Uterus (tissue), 2 donors: ENCODE results near the gene SSBP2.
"Not testable (repeated sequence)": the region's sequence is repeated elsewhere in the genome, so short reads cannot be mapped to it uniquely, and the experiment has no call there.

Experiments used
- POLR2A ChIP-seq, 2 donors: fragments of 450-650 bp; IDR thresholded peaks; one replicate each; pipeline ENCODE4 v1.6.1; 2016; ENCODE audit warnings: antibody characterized with exemption in 2 of 2, mild to moderate bottlenecking in 1 of 2, moderate library complexity in 1 of 2
- TF ChIP-seq, protein P1 (sequence below), 4 experiments: fragments of 200-600 bp in 2 of 4; fragments of 450-650 bp in 2 of 4; sonication (generic) in 2 of 4; IDR thresholded peaks; one replicate each; pipeline ENCODE4 v1.5.1; 2016 to 2019; ENCODE audit warnings: antibody characterized with exemption in 4 of 4, mild to moderate bottlenecking in 2 of 4, moderate library complexity in 1 of 4

DNA sequence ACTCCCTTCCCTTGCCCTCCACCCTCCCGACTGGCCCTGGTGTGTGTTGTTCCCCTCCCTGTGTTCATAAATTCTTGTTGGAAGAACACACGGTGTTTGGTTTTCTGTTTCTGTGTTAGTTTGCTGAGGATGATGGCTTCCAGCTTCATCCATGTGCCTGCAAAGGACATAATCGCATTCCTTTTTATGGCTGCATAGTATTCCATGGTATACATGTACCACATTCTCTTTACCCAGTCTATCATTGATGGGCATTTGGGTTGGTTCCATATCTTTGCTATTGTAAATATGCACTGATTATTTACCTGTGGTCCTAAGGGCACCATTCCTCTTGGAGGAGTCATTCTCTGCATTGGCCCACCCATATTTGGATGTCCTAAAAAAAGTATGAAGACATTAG, 277.5 kb downstream of the SSBP2 start:
- TF ChIP-seq, protein P1, sequence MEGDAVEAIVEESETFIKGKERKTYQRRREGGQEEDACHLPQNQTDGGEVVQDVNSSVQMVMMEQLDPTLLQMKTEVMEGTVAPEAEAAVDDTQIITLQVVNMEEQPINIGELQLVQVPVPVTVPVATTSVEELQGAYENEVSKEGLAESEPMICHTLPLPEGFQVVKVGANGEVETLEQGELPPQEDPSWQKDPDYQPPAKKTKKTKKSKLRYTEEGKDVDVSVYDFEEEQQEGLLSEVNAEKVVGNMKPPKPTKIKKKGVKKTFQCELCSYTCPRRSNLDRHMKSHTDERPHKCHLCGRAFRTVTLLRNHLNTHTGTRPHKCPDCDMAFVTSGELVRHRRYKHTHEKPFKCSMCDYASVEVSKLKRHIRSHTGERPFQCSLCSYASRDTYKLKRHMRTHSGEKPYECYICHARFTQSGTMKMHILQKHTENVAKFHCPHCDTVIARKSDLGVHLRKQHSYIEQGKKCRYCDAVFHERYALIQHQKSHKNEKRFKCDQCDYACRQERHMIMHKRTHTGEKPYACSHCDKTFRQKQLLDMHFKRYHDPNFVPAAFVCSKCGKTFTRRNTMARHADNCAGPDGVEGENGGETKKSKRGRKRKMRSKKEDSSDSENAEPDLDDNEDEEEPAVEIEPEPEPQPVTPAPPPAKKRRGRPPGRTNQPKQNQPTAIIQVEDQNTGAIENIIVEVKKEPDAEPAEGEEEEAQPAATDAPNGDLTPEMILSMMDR (IDR thresholded peaks at IDR 0.05): not testable (repeated sequence)
- not testable (repeated sequence) for TF ChIP-seq POLR2A (IDR thresholded peaks at IDR 0.05)
